ENCODE results near the gene ZBTB12.

DNA sequence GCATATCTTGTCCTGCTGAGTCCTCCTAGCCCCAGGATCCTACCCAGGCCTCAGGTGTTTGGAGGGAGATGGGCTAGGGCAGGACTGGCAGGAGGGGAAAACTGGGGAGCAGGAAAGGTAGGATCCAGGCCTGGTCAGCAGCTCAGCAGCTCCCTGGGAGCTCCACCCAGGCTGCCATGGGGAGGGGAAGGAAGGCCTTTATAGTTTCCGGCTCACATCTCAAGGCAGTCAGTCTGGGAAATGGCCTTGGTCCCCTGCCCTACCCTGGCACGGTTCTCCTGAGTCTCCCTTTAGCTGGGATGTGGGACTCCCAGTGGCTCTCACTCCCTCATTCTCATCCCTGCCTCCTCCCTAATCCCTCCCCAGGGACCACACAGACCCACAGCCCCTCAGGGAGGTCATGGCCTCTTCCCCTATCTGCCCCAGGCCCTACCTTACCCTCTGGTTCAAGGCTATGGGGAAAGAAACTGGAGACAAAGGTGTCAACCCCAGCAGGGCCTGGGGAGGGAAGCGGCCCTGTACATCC, 24.7 kb downstream of the ZBTB12 start:
- TF ChIP-seq, protein P1, sequence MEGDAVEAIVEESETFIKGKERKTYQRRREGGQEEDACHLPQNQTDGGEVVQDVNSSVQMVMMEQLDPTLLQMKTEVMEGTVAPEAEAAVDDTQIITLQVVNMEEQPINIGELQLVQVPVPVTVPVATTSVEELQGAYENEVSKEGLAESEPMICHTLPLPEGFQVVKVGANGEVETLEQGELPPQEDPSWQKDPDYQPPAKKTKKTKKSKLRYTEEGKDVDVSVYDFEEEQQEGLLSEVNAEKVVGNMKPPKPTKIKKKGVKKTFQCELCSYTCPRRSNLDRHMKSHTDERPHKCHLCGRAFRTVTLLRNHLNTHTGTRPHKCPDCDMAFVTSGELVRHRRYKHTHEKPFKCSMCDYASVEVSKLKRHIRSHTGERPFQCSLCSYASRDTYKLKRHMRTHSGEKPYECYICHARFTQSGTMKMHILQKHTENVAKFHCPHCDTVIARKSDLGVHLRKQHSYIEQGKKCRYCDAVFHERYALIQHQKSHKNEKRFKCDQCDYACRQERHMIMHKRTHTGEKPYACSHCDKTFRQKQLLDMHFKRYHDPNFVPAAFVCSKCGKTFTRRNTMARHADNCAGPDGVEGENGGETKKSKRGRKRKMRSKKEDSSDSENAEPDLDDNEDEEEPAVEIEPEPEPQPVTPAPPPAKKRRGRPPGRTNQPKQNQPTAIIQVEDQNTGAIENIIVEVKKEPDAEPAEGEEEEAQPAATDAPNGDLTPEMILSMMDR (IDR thresholded peaks at IDR 0.05), result no peak
- TF ChIP-seq ZFX (IDR thresholded peaks at IDR 0.05; ENCODE audit: borderline replicate concordance), result no peak
